ENCODE data around the gene IGLL1. TPM values are rescaled to one million over a fixed set of nuclear protein-coding genes. Genes with fewer than 3 reads are reported as not detected.
"Not testable (repeated sequence)": the region's sequence is repeated elsewhere in the genome, so short reads cannot be mapped to it uniquely, and the experiment has no call there.

IGLL1 gene
- total RNA-seq, 1 experiment from 2014 or later: not detected

DNA sequence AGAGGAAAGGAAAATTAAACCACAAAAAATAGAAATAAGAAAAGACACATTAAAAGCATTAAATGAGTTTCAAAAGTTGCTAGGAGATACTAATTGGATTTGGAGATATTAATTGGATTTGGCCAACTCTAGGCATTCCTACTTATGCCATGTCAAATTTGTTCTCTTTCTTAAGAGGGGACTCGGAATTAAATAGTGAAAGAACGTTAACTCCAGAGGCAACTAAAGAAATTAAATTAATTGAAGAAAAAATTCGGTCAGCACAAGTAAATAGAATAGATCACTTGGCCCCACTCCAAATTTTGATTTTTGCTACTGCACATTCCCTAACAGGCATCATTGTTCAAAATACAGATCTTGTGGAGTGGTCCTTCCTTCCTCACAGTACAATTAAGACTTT is 37.7 kb downstream of the IGLL1 start:
- H3K4me1 ChIP-seq (ENCODE audit: control insufficient read depth, insufficient read depth, low read length); DNase-seq (ENCODE audit: low read depth, low spot score); H3K4me3 ChIP-seq (ENCODE audit: low read depth in 2 of 2, low read length in 2 of 2); POLR2A ChIA-PET; H3K27me3 ChIP-seq (ENCODE audit: control insufficient read depth, insufficient read depth, low read length); H3K9me3 ChIP-seq (ENCODE audit: control insufficient read depth, insufficient read depth, low read depth, low read length); ATAC-seq; in situ Hi-C loops (cut with HindIII; ENCODE audit: low pct_unique_long_range_greater_than_20kb, low sequenced_read_pairs); BruUV-seq (replicated peaks); H3K36me3 ChIP-seq (ENCODE audit: control insufficient read depth, insufficient read depth, low read length); H3K27ac ChIP-seq (ENCODE audit: low read length); CTCF ChIA-PET: not testable (repeated sequence)
- intact Hi-C loops (cut with micrococcal nuclease; ENCODE audit: unreplicated experiment): loop anchor here (1.0 kb wide), 1 partner anchor 49 kb away; no protein-coding TSS in a partner anchor

DNA sequence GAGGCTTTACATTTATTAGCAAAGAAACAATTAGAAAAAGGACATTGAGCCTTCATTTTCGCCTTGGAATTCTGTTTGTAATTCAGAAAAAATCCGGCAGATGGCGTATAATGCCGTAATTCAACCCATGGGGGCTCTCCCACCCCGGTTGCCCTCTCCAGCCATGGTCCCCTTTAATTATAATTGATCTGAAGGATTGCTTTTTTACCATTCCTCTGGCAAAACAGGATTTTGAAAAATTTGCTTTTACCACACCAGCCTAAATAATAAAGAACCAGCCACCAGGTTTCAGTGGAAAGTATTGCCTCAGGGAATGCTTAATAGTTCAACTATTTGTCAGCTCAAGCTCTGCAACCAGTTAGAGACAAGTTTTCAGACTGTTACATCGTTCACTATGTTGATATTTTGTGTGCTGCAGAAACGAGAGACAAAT is 38.2 kb downstream of the IGLL1 start:
- BruUV-seq (replicated peaks); POLR2A ChIA-PET; DNase-seq (ENCODE audit: low read depth, low spot score); H3K27ac ChIP-seq (ENCODE audit: low read length); H3K9me3 ChIP-seq (ENCODE audit: control insufficient read depth, insufficient read depth, low read depth, low read length); H3K4me3 ChIP-seq (ENCODE audit: low read depth in 2 of 2, low read length in 2 of 2); H3K36me3 ChIP-seq (ENCODE audit: control insufficient read depth, insufficient read depth, low read length); H3K4me1 ChIP-seq (ENCODE audit: control insufficient read depth, insufficient read depth, low read length); ATAC-seq; H3K27me3 ChIP-seq (ENCODE audit: control insufficient read depth, insufficient read depth, low read length); CTCF ChIA-PET; in situ Hi-C loops (cut with HindIII; ENCODE audit: low pct_unique_long_range_greater_than_20kb, low sequenced_read_pairs): not testable (repeated sequence)
- intact Hi-C loops (cut with micrococcal nuclease; ENCODE audit: unreplicated experiment): loop anchor here (1.0 kb wide), 1 partner anchor 49 kb away; no protein-coding TSS in a partner anchor
- TF ChIP-seq, protein P1, sequence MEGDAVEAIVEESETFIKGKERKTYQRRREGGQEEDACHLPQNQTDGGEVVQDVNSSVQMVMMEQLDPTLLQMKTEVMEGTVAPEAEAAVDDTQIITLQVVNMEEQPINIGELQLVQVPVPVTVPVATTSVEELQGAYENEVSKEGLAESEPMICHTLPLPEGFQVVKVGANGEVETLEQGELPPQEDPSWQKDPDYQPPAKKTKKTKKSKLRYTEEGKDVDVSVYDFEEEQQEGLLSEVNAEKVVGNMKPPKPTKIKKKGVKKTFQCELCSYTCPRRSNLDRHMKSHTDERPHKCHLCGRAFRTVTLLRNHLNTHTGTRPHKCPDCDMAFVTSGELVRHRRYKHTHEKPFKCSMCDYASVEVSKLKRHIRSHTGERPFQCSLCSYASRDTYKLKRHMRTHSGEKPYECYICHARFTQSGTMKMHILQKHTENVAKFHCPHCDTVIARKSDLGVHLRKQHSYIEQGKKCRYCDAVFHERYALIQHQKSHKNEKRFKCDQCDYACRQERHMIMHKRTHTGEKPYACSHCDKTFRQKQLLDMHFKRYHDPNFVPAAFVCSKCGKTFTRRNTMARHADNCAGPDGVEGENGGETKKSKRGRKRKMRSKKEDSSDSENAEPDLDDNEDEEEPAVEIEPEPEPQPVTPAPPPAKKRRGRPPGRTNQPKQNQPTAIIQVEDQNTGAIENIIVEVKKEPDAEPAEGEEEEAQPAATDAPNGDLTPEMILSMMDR (IDR thresholded peaks at IDR 0.05): 0 out of 2 replicates have a peak, but pooled peaks have one; percentile 2

DNA sequence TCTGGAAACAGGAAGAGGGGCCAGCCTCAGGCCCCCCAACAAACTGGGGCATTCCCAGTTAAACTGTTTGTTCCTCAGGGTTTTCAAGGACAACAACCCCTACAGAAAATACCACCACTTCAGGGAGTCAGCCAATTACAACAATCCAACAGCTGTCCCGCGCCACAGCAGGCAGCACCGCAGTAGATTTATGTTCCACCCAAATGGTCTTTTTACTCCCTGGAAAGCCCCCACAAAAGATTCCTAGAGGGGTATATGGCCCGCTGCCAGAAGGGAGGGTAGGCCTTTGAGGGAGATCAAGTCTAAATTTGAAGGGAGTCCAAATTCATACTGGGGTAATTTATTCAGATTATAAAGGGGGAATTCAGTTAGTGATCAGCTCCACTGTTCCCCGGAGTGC is 39.3 kb downstream of the IGLL1 start:
- H3K4me1 ChIP-seq (ENCODE audit: control insufficient read depth, insufficient read depth, low read length); BruUV-seq (replicated peaks); ATAC-seq; H3K9me3 ChIP-seq (ENCODE audit: control insufficient read depth, insufficient read depth, low read depth, low read length); H3K36me3 ChIP-seq (ENCODE audit: control insufficient read depth, insufficient read depth, low read length); intact Hi-C loops (cut with micrococcal nuclease; ENCODE audit: unreplicated experiment); H3K4me3 ChIP-seq (ENCODE audit: low read depth in 2 of 2, low read length in 2 of 2); H3K27me3 ChIP-seq (ENCODE audit: control insufficient read depth, insufficient read depth, low read length); in situ Hi-C loops (cut with HindIII; ENCODE audit: low pct_unique_long_range_greater_than_20kb, low sequenced_read_pairs); H3K27ac ChIP-seq (ENCODE audit: low read length); DNase-seq (ENCODE audit: low read depth, low spot score); POLR2A ChIA-PET: not testable (repeated sequence)
- CTCF ChIA-PET: interaction anchor here (0.7 kb wide), 1 partner anchor 51 kb away, joined by 4 read pairs; no protein-coding TSS in a partner anchor

DNA sequence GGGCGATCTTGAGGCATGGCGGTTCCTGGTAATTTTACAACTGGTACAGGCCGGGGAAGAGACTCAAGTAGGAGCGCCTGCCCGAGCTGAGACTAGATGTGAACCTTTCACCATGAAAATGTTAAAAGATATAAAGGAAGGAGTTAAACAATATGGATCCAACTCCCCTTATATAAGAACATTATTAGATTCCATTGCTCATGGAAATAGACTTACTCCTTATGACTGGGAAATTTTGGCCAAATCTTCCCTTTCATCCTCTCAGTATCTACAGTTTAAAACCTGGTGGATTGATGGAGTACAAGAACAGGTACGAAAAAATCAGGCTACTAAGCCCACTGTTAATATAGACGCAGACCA is 40.3 kb downstream of the IGLL1 start:
- H3K4me1 ChIP-seq (ENCODE audit: control insufficient read depth, insufficient read depth, low read length); BruUV-seq (replicated peaks); CTCF ChIA-PET; H3K9me3 ChIP-seq (ENCODE audit: control insufficient read depth, insufficient read depth, low read depth, low read length); DNase-seq (ENCODE audit: low read depth, low spot score); H3K27me3 ChIP-seq (ENCODE audit: control insufficient read depth, insufficient read depth, low read length); H3K36me3 ChIP-seq (ENCODE audit: control insufficient read depth, insufficient read depth, low read length); H3K27ac ChIP-seq (ENCODE audit: low read length); H3K4me3 ChIP-seq (ENCODE audit: low read depth in 2 of 2, low read length in 2 of 2); POLR2A ChIA-PET; ATAC-seq; in situ Hi-C loops (cut with HindIII; ENCODE audit: low pct_unique_long_range_greater_than_20kb, low sequenced_read_pairs): not testable (repeated sequence)
- intact Hi-C loops (cut with micrococcal nuclease; ENCODE audit: unreplicated experiment): loop anchor here (10.0 kb wide), 1 partner anchor 135 kb away; no protein-coding TSS in a partner anchor

Data from Panc1 (cell line).